ENCODE results near the gene SRSF11. TPM values are rescaled to one million over a fixed set of nuclear protein-coding genes. Genes with fewer than 3 reads are reported as not detected.

The SRSF11 gene
- total and polyA plus RNA-seq, 2 of the 8 experiments (the other 6 are each of a cell fraction or from before 2014, with no cell fraction given): 183 to 260 TPM

DNA sequence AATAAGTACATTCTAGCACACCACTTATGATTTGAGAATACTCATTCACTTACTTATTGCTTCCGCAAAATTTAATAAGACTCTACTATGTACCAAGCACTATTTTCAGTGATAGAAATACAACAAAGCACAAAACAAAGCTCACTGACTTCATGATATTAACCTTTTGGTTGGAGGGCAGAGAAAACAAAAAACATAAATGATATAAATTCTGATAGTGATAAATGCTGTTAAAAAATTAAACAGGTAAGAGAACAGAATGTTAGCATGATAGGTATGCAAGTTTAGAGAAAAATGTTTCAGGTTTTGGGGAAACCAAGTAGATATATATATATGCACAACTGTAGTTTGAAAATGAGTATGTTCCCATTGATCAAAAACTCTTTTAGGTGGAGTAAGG is 17.0 kb upstream of the SRSF11 start:
- H2BK15ac ChIP-seq (ENCODE audit: low read length): no peak overlapping the region
- no peaks in the 10 kb centered on the region for H4K20me1 ChIP-seq (replicated peaks in 1 of 2; ENCODE audit: control insufficient read depth in 1 of 2, insufficient read depth in 2 of 2, low read length in 2 of 2)
- H3K4me3 ChIP-seq (ENCODE audit: extremely low read depth in 1 of 4, insufficient read depth in 2 of 4, low read depth in 3 of 4, low read length in 4 of 4): peak overlapping the region in 2 of 4 experiments; percentile 84 to 97; a peak in 3 of 8 replicates
- ChIA-PET CTCF (ENCODE audit: partially characterized antibody) (no interaction called here), POLR2A (ENCODE audit: partially characterized antibody) (interaction anchor here (1.6 to 8.5 kb wide), 2 partner anchors 16 to 21 kb away, joined by 4 to 67 read pairs; partner anchors contain the start of gene SRSF11)
- WGBS, 2 experiments (ENCODE audit: extremely low coverage in 1 of 2, insufficient coverage in 1 of 2, insufficient read length in 1 of 2, insufficient replicate concordance in 2 of 2, low coverage in 1 of 2, low lambda C conversion rate in 2 of 2, missing lambda C conversion rate in 1 of 2): 90% methylated on average over 1 of the region's 1 CpG; no CpG with 5 or more reads in 1 of the 2 experiments
- no peak overlapping the region for H4K91ac ChIP-seq (replicated peaks; ENCODE audit: insufficient read length, low read length)
- peaks cover 0 to 8% (median 1%) of the 10 kb centered on the region in 4 experiments; a peak in 3 of 8 replicates for H3K36me3 ChIP-seq (ENCODE audit: control insufficient read depth in 2 of 4, insufficient read depth in 4 of 4, low read length in 3 of 4)
- TF ChIP-seq NRF1 (IDR thresholded peaks at IDR 0.05; ENCODE audit: low read depth, low read length): no peak
- no peak for TF ChIP-seq YY1 (IDR thresholded peaks at IDR 0.05; ENCODE audit: low read depth, low read length)
- TF ChIP-seq BRCA1 (IDR thresholded peaks at IDR 0.05; ENCODE audit: low read depth, low read length): no peak
- no peak for TF ChIP-seq POLR2AphosphoS5 (IDR thresholded peaks at IDR 0.05; ENCODE audit: low read depth, low read length)
- no peak for TF ChIP-seq MAX (IDR thresholded peaks at IDR 0.05)
- TF ChIP-seq GABPA (IDR thresholded peaks at IDR 0.05; ENCODE audit: borderline replicate concordance, insufficient read depth, low read length): no peak
- no peak for TF ChIP-seq SRF (IDR thresholded peaks at IDR 0.05; ENCODE audit: low read depth, low read length)
- TF ChIP-seq TAF1 (IDR thresholded peaks at IDR 0.05; ENCODE audit: low read depth, low read length): no peak
- no peak for TF ChIP-seq SP4 (IDR thresholded peaks at IDR 0.05; ENCODE audit: low read length)
- TF ChIP-seq PHF8 (conservative IDR thresholded peaks at IDR 0.05; ENCODE audit: low read depth, low read length): no peak
- TF ChIP-seq HDAC6 (IDR thresholded peaks at IDR 0.05; ENCODE audit: low read depth, low read length): no peak
- TF ChIP-seq SIRT6 (IDR thresholded peaks at IDR 0.05; ENCODE audit: low read length): no peak
- FAIRE-seq: no peak
- H3K18ac ChIP-seq (ENCODE audit: extremely low read depth, low read length): no peak overlapping the region
- no peak overlapping the region for H2BK20ac ChIP-seq (ENCODE audit: low read length)
- peaks cover 0 to 3% (median 0%) of the 10 kb centered on the region in 4 experiments; a peak in 1 of 7 replicates for H3K4me1 ChIP-seq (replicated peaks in 1 of 4; ENCODE audit: control insufficient read depth in 3 of 4, insufficient read depth in 4 of 4, low read length in 3 of 4)
- no peak overlapping the region for H2BK120ac ChIP-seq (replicated peaks; ENCODE audit: low read depth, low read length)
- no peak overlapping the region for H2AK5ac ChIP-seq (ENCODE audit: low read depth, low read length)
- no peak overlapping the region for H2BK12ac ChIP-seq (ENCODE audit: low read depth, low read length)
- no peak overlapping the region for H4K8ac ChIP-seq (ENCODE audit: extremely low read depth, insufficient read depth, low read length)
- H3K9ac ChIP-seq (replicated peaks in 1 of 4; ENCODE audit: extremely low read depth in 1 of 4, low read depth in 3 of 4, low read length in 3 of 4): no peak overlapping the region
- H3K56ac ChIP-seq (replicated peaks; ENCODE audit: insufficient read length, low read depth, low read length): no peak overlapping the region
- H3K79me2 ChIP-seq (ENCODE audit: control insufficient read depth in 1 of 2, insufficient read depth in 2 of 2, low read length in 2 of 2): peaks cover 13 to 93% of the 10 kb centered on the region in 2 experiments
- H3K4me2 ChIP-seq (ENCODE audit: insufficient read depth in 1 of 2, low read depth in 2 of 2, low read length in 2 of 2): peak overlapping the region; percentile 72 to 81; a peak in 3 of 4 replicates
- H3K27me3 ChIP-seq (replicated peaks in 1 of 4; ENCODE audit: control insufficient read depth in 3 of 4, extremely low read depth in 1 of 4, insufficient read depth in 3 of 4, low read length in 3 of 4): no peaks in the 10 kb centered on the region
- H3K27ac ChIP-seq (ENCODE audit: low read depth, low read length): no peak overlapping the region
- no peak overlapping the region for H2AFZ ChIP-seq (ENCODE audit: low read length)
- H3K14ac ChIP-seq (ENCODE audit: insufficient read length): no peak overlapping the region
- no peaks in the 10 kb centered on the region for H3K9me3 ChIP-seq (ENCODE audit: insufficient read depth in 2 of 2, low read depth in 1 of 2, low read length in 1 of 2)
- no peak overlapping the region for H3K4ac ChIP-seq (replicated peaks; ENCODE audit: insufficient read length, low read depth, low read length)
- H3K79me1 ChIP-seq (ENCODE audit: low read depth, low read length): peaks cover 2% of the 10 kb centered on the region; the same call in 1 of the 2 replicates
- no peak overlapping the region for H2BK5ac ChIP-seq (ENCODE audit: low read depth, low read length)
- no peak overlapping the region for H3K23ac ChIP-seq (ENCODE audit: insufficient read length)
- H3K23me2 ChIP-seq (ENCODE audit: low read depth, low read length): 0 out of 2 replicates have a peak, but pooled peaks cover 1% of the 10 kb centered on the region
- no peak overlapping the region for H4K5ac ChIP-seq (ENCODE audit: insufficient read length, low read depth, low read length)
- DNase-seq (ENCODE audit: low read depth in 1 of 2, low spot score in 2 of 2): no peak
